ENCODE data around the gene NUDCD3.

DNA sequence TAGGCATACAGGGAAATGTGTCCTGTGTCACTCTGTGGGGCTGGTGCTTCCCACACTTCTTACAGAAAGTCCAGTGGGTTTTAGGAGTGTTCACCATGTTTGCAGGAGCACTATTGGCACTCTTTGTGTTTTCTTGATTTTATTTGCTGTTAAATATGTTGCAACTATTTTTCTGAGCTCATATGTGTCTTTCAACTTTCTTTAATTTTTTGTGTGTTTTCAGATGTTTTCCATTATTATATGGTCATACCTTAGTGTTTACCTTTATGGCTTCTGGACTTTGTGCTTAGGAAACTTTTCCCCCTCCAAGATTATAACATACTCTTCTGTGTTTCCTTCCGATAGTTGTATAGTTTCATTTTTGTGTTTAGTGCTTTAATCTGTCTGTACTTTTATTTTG lies 20.8 kb upstream of the NUDCD3 start:
- TF ChIP-seq, protein P1, sequence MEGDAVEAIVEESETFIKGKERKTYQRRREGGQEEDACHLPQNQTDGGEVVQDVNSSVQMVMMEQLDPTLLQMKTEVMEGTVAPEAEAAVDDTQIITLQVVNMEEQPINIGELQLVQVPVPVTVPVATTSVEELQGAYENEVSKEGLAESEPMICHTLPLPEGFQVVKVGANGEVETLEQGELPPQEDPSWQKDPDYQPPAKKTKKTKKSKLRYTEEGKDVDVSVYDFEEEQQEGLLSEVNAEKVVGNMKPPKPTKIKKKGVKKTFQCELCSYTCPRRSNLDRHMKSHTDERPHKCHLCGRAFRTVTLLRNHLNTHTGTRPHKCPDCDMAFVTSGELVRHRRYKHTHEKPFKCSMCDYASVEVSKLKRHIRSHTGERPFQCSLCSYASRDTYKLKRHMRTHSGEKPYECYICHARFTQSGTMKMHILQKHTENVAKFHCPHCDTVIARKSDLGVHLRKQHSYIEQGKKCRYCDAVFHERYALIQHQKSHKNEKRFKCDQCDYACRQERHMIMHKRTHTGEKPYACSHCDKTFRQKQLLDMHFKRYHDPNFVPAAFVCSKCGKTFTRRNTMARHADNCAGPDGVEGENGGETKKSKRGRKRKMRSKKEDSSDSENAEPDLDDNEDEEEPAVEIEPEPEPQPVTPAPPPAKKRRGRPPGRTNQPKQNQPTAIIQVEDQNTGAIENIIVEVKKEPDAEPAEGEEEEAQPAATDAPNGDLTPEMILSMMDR (IDR thresholded peaks at IDR 0.05) = no peak
- TF ChIP-seq ZFX (IDR thresholded peaks at IDR 0.05; ENCODE audit: borderline replicate concordance) = no peak
